Measurements from ENCODE around the gene SLC25A51.

GRCh38 chr9:37925006-37925405, 21.1 kb upstream of the SLC25A51 start:
- TF ChIP-seq CTCF (IDR thresholded peaks at IDR 0.05; ENCODE audit: low read length) (no peak), EZH2phosphoT487 (IDR thresholded peaks at IDR 0.05; ENCODE audit: low read length) (no peak)
